IMR-90 (cell line): ENCODE results near the gene INSYN2A. TPM values are rescaled to one million over a fixed set of nuclear protein-coding genes. Genes with fewer than 3 reads are reported as not detected.

Experiments used
- ATAC-seq: fragments of 200-7000 bp; cut with Tn5 transposase; 2 replicates; pipeline ENCODE4 v1.9.1; 2020; ENCODE audit warnings: low read depth, mild to moderate bottlenecking, moderate library complexity
- BruUV-seq: library from RNA; stranded (reverse); fragments of 400-500 nt; replicated peaks from 2 replicates; lab custom pipeline; 2021; lab: Mats Ljungman, UMichigan
- CTCF ChIA-PET: fragments of 300-600 bp; formaldehyde crosslinking; extraction: SDS; loops from one replicate; lab custom pipeline; 2021; ENCODE audit warnings: antibody characterized with exemption; lab: Yijun Ruan, JAX
- POLR2A ChIA-PET: fragments of 300-600 bp; sonication (Branson Sonifier 250); formaldehyde crosslinking; loops from one replicate; lab custom pipeline; 2022; ENCODE audit warnings: antibody characterized with exemption; ENCODE audit not compliant: unreplicated experiment; lab: Charles Lee
- DNase-seq: peaks from one replicate; pipeline ENCODE4 v3.0.0; 2013
- H2AFZ ChIP-seq: replicated peaks from 2 replicates; pipeline ENCODE3; 2013; ENCODE audit warnings: low read length, mild to moderate bottlenecking; ENCODE audit not compliant: poor library complexity
- H2AK5ac ChIP-seq: 2 replicates; pipeline ENCODE4 v1.6.1; 2013; ENCODE audit warnings: low read depth, low read length, inconsistent platforms
- H2AK9ac ChIP-seq: replicated peaks from 2 replicates; pipeline ENCODE3; 2013; ENCODE audit warnings: mild to moderate bottlenecking, low read depth, low read length, moderate library complexity; ENCODE audit not compliant: poor library complexity
- H2BK120ac ChIP-seq: 2 replicates; pipeline ENCODE4 v1.6.1; 2013; ENCODE audit warnings: low read depth, low read length, inconsistent platforms
- H2BK15ac ChIP-seq: 3 replicates; pipeline ENCODE4 v1.6.1; 2013; ENCODE audit warnings: low read depth, low read length, inconsistent platforms
- H2BK20ac ChIP-seq: 2 replicates; pipeline ENCODE4 v1.6.1; 2013; ENCODE audit warnings: low read depth, mild to moderate bottlenecking, inconsistent platforms, low read length, moderate library complexity
- H2BK5ac ChIP-seq: 2 replicates; pipeline ENCODE4 v1.6.1; 2013; ENCODE audit warnings: mild to moderate bottlenecking, low read depth, low read length, inconsistent platforms; ENCODE audit not compliant: poor library complexity, severe bottlenecking
- H3K14ac ChIP-seq: replicated peaks from 2 replicates; pipeline ENCODE4 v1.6.1; 2013; ENCODE audit warnings: low read depth, low read length, inconsistent platforms
- H3K18ac ChIP-seq: 2 replicates; pipeline ENCODE4 v1.6.1; 2013; ENCODE audit warnings: low read depth, low read length, control low read depth
- H3K23ac ChIP-seq: 2 replicates; pipeline ENCODE4 v1.6.1; 2013; ENCODE audit warnings: low read depth, low read length, inconsistent platforms
- H3K27ac ChIP-seq: 2 replicates; pipeline ENCODE4 v1.5.1; 2013; ENCODE audit warnings: mild to moderate bottlenecking, control low read depth, low read length; ENCODE audit not compliant: insufficient read depth
- H3K27me3 ChIP-seq: 2 replicates; pipeline ENCODE4 v1.6.1; 2013; ENCODE audit warnings: low read length; ENCODE audit not compliant: control insufficient read depth, insufficient read depth
- H3K36me3 ChIP-seq: 2 replicates; pipeline ENCODE4 v1.6.1; 2013; ENCODE audit warnings: low read length, mixed read lengths; ENCODE audit not compliant: control insufficient read depth, insufficient read depth
- H3K4ac ChIP-seq: 2 replicates; pipeline ENCODE4 v1.6.1; 2013; ENCODE audit warnings: low read depth, low read length, inconsistent platforms
- H3K4me1 ChIP-seq: 2 replicates; pipeline ENCODE4 v1.6.1; 2013; ENCODE audit warnings: low read length, mixed read lengths; ENCODE audit not compliant: control insufficient read depth, insufficient read depth
- H3K4me2 ChIP-seq: 2 replicates; pipeline ENCODE4 v1.6.1; 2013; ENCODE audit warnings: low read depth, mild to moderate bottlenecking, control low read depth, low read length, moderate library complexity
- H3K4me3 ChIP-seq: 2 replicates; pipeline ENCODE4 v1.5.1; 2013; ENCODE audit warnings: low read depth, mild to moderate bottlenecking, control low read depth, low read length, moderate library complexity; ENCODE audit not compliant: insufficient read depth
- H3K56ac ChIP-seq: 2 replicates; pipeline ENCODE4 v1.6.1; 2013; ENCODE audit warnings: low read length, inconsistent platforms; ENCODE audit not compliant: insufficient read depth; ENCODE audit errors: extremely low read depth
- H3K79me1 ChIP-seq, 2 experiments: 2 replicates each; pipeline ENCODE4 v1.6.1; 2013; ENCODE audit warnings: low read length in 2 of 2, inconsistent platforms in 1 of 2, low read depth in 1 of 2
- H3K9ac ChIP-seq: 2 replicates; pipeline ENCODE4 v1.6.1; 2013; ENCODE audit warnings: low read depth, low read length, control low read depth
- H3K9me1 ChIP-seq: 2 replicates; pipeline ENCODE4 v1.6.1; 2013; ENCODE audit warnings: low read length, inconsistent platforms; ENCODE audit not compliant: insufficient read depth
- H3K9me3 ChIP-seq: 2 replicates; pipeline ENCODE4 v1.6.1; 2013; ENCODE audit warnings: low read length; ENCODE audit not compliant: control insufficient read depth, insufficient read depth
- H4K20me1 ChIP-seq: 2 replicates; pipeline ENCODE4 v1.6.1; 2013; ENCODE audit warnings: low read length, inconsistent platforms; ENCODE audit not compliant: insufficient read depth
- H4K5ac ChIP-seq: 2 replicates; pipeline ENCODE4 v1.6.1; 2013; ENCODE audit warnings: mild to moderate bottlenecking, low read depth, low read length, control low read depth
- H4K8ac ChIP-seq, 2 experiments: 2 replicates each; pipeline ENCODE4 v1.6.1; 2013; ENCODE audit warnings: low read depth in 2 of 2, low read length in 2 of 2, control low read depth in 1 of 2, inconsistent platforms in 1 of 2
- H4K91ac ChIP-seq: 2 replicates; pipeline ENCODE4 v1.6.1; 2013; ENCODE audit warnings: low read depth, low read length, inconsistent platforms; ENCODE audit not compliant: insufficient read depth
- CEBPB ChIP-seq: IDR thresholded peaks from 2 replicates; pipeline ENCODE4 v1.6.1; 2012; ENCODE audit warnings: low read depth, low read length, improper control_type of control experiment
- FOS ChIP-seq: fragments of 150-350 bp; IDR thresholded peaks from 2 replicates; pipeline ENCODE4 v1.6.1; 2016; ENCODE audit warnings: low read depth, low read length
- MAFK ChIP-seq: IDR thresholded peaks from 2 replicates; pipeline ENCODE4 v1.6.1; 2012; ENCODE audit warnings: low read depth, low read length, improper control_type of control experiment
- MXI1 ChIP-seq: IDR thresholded peaks from 2 replicates; pipeline ENCODE4 v1.6.1; 2012; ENCODE audit warnings: low read depth, mild to moderate bottlenecking, low read length, moderate library complexity, borderline replicate concordance
- RFX5 ChIP-seq: IDR thresholded peaks from 2 replicates; pipeline ENCODE4 v1.8.0; 2012; ENCODE audit warnings: low read depth, mild to moderate bottlenecking, low read length, moderate library complexity
- WGBS, 2 experiments: methylation state at CpG; one replicate each; pipeline versions ENCODE4 v1.1.5 to v1.1.7; 2013; ENCODE audit warnings: missing lambda C conversion rate in 2 of 2; ENCODE audit not compliant: insufficient read length in 1 of 2; ENCODE audit errors: extremely low coverage in 2 of 2; 5-methylcytosine and 5-hydroxymethylcytosine counted together
- dilution Hi-C: fragments of 300-500 bp; cut with HindIII; formaldehyde crosslinking; loops from one replicate; pipeline ENCODE4 v1.14.3; 2018; ENCODE audit warnings: low sequenced_read_pairs; ENCODE audit not compliant: unreplicated experiment
- in situ Hi-C: fragments of 300-500 bp; cut with MboI; formaldehyde crosslinking; loops from 3 replicates; pipeline ENCODE4 v1.14.3; 2019; ENCODE audit warnings: low sequenced_read_pairs, inconsistent platforms, mixed read lengths
- intact Hi-C: fragments of 100-400 bp; cut with micrococcal nuclease; formaldehyde crosslinking; loops from 2 replicates; pipeline ENCODE4 v1.10.0; 2022
- polyA plus RNA-seq, 3 experiments: library from polyadenylated mRNA; depleted of rRNA; stranded (reverse); fragments of >200 nt; gene quantifications; 2 replicates each; pipeline ENCODE4 v1.2.3, GENCODE V29; 2012; ENCODE audit warnings: low replicate concordance in 1 of 3
- total RNA-seq: library from RNA; depleted of rRNA; stranded (reverse); fragments of >200 nt; gene quantifications from 2 replicates; pipeline ENCODE4 v1.2.3, GENCODE V29; 2012

INSYN2A gene
- total and polyA plus RNA-seq, 2 of the 4 experiments (the other 2 are of a cell fraction) = 0.10 to 0.18 TPM

GRCh38 chr10:127203067-127203466 is 6.7 kb upstream of the INSYN2A start:
- ChIA-PET POLR2A (no interaction called here), CTCF (interaction anchor here (1.2 kb wide), 1 partner anchor 9 kb away, joined by 6 read pairs; no protein-coding TSS in a partner anchor)
- Histone ChIP-seq H3K27ac (no peak overlapping the region), H4K5ac (no peak overlapping the region), H3K4me3 (no peak overlapping the region), H2BK15ac (no peak overlapping the region), H3K4ac (no peak overlapping the region), H2AK5ac (no peak overlapping the region), H3K23ac (no peak overlapping the region), H3K79me1 (peaks cover 0 to 10% of the 10 kb centered on the region in 2 experiments; a peak in 1 of 4 replicates), H3K14ac (no peak overlapping the region), H3K9me1 (peaks cover 7% of the 10 kb centered on the region), H2BK20ac (no peak overlapping the region), H2BK5ac (no peak overlapping the region), H2BK120ac (no peak overlapping the region), H3K18ac (no peak overlapping the region), H3K9me3 (no peaks in the 10 kb centered on the region), H4K91ac (no peak overlapping the region), H4K20me1 (peaks cover 7% of the 10 kb centered on the region; the same call in 1 of the 2 replicates), H3K56ac (no peak overlapping the region), H2AK9ac (no peak overlapping the region), H3K4me2 (no peak overlapping the region), H3K4me1 (no peaks in the 10 kb centered on the region), H4K8ac (no peak overlapping the region), H2AFZ (no peak overlapping the region), H3K9ac (no peak overlapping the region), H3K36me3 (peaks cover 11% of the 10 kb centered on the region), H3K27me3 (no peaks in the 10 kb centered on the region)
- dilution Hi-C loops (no loop called here), intact Hi-C loops (no loop called here), in situ Hi-C loops (no loop called here)
- no peak for DNase-seq
- TF ChIP-seq FOS (no peak), CEBPB (no peak), RFX5 (no peak), MXI1 (no peak), MAFK (no peak)
- BruUV-seq = no TSS peak
- no peak for ATAC-seq
- WGBS, 2 experiments = 100% methylated on average over 1 of the region's 7 CpGs; no CpG with 5 or more reads in 1 of the 2 experiments
